ENCODE results near the gene SERPINB11. TPM values are rescaled to one million over a fixed set of nuclear protein-coding genes. Genes with fewer than 3 reads are reported as not detected.

SERPINB11 gene
- total RNA-seq, 4 donors from 2014 or later: not detected

GRCh38 chr18:63741769-63742168, 39.0 kb downstream of the SERPINB11 start:
- ATAC-seq: no peak
- intact Hi-C loops (cut with DNase I; ENCODE audit: low total_unique reads) (no loop called here), in situ Hi-C loops (cut with MboI; ENCODE audit: low sequenced_read_pairs in 4 of 4) (no loop called here)
- no peaks in the 10 kb centered on the region for H3K36me3 ChIP-seq
- DNase-seq: no peak
- H3K27me3 ChIP-seq: no peaks in the 10 kb centered on the region
- H3K4me1 ChIP-seq: no peaks in the 10 kb centered on the region
- H3K9me3 ChIP-seq: no peaks in the 10 kb centered on the region
- H3K4me3 ChIP-seq: no peak overlapping the region
- TF ChIP-seq POLR2A (IDR thresholded peaks at IDR 0.05): no peak
- no peak for TF ChIP-seq CTCF (IDR thresholded peaks at IDR 0.05 in 4 of 5, conservative IDR thresholded peaks at IDR 0.05 in 1 of 5)
- H3K27ac ChIP-seq: no peak overlapping the region

GRCh38 chr18:63747006-63747405, 44.2 kb downstream of the SERPINB11 start:
- Histone ChIP-seq H3K27me3 (no peaks in the 10 kb centered on the region), H3K36me3 (no peaks in the 10 kb centered on the region), H3K4me3 (no peak overlapping the region), H3K9me3 (no peaks in the 10 kb centered on the region), H3K27ac (no peak overlapping the region), H3K4me1 (no peaks in the 10 kb centered on the region)
- in situ Hi-C loops (cut with MboI; ENCODE audit: low sequenced_read_pairs in 4 of 4) (no loop called here), intact Hi-C loops (cut with DNase I; ENCODE audit: low total_unique reads) (no loop called here)
- TF ChIP-seq POLR2A (IDR thresholded peaks at IDR 0.05) (no peak), CTCF (IDR thresholded peaks at IDR 0.05 in 4 of 5, conservative IDR thresholded peaks at IDR 0.05 in 1 of 5) (no peak)
- DNase-seq (no peak), ATAC-seq (no peak)

GRCh38 chr18:63749489-63749888, 46.7 kb downstream of the SERPINB11 start:
- ATAC-seq (no peak), DNase-seq (no peak)
- no peak for TF ChIP-seq CTCF (IDR thresholded peaks at IDR 0.05 in 4 of 5, conservative IDR thresholded peaks at IDR 0.05 in 1 of 5)
- TF ChIP-seq POLR2A (IDR thresholded peaks at IDR 0.05): no peak
- H3K36me3 ChIP-seq: no peaks in the 10 kb centered on the region
- H3K27me3 ChIP-seq: no peaks in the 10 kb centered on the region
- no peaks in the 10 kb centered on the region for H3K4me1 ChIP-seq
- intact Hi-C loops (cut with DNase I; ENCODE audit: low total_unique reads) (no loop called here), in situ Hi-C loops (cut with MboI; ENCODE audit: low sequenced_read_pairs in 4 of 4) (no loop called here)
- no peak overlapping the region for H3K27ac ChIP-seq
- no peak overlapping the region for H3K4me3 ChIP-seq
- H3K9me3 ChIP-seq: no peaks in the 10 kb centered on the region

GRCh38 chr18:63752636-63753035, 49.9 kb downstream of the SERPINB11 start:
- DNase-seq (no peak), ATAC-seq (no peak)
- in situ Hi-C loops (cut with MboI; ENCODE audit: low sequenced_read_pairs in 4 of 4): no loop called here
- H3K4me3 ChIP-seq: no peak overlapping the region
- no peaks in the 10 kb centered on the region for H3K27me3 ChIP-seq
- no peak overlapping the region for H3K27ac ChIP-seq
- no peaks in the 10 kb centered on the region for H3K36me3 ChIP-seq
- intact Hi-C loops (cut with DNase I; ENCODE audit: low total_unique reads): no loop called here
- no peaks in the 10 kb centered on the region for H3K4me1 ChIP-seq
- TF ChIP-seq POLR2A (IDR thresholded peaks at IDR 0.05): no peak
- TF ChIP-seq CTCF (IDR thresholded peaks at IDR 0.05 in 4 of 5, conservative IDR thresholded peaks at IDR 0.05 in 1 of 5): no peak
- no peaks in the 10 kb centered on the region for H3K9me3 ChIP-seq

GRCh38 chr18:63753676-63754075, 50.9 kb downstream of the SERPINB11 start:
- Histone ChIP-seq H3K9me3 (no peaks in the 10 kb centered on the region), H3K27ac (no peak overlapping the region), H3K4me3 (no peak overlapping the region), H3K36me3 (no peaks in the 10 kb centered on the region), H3K27me3 (no peaks in the 10 kb centered on the region), H3K4me1 (no peaks in the 10 kb centered on the region)
- DNase-seq: no peak
- intact Hi-C loops (cut with DNase I; ENCODE audit: low total_unique reads): no loop called here
- ATAC-seq: no peak
- TF ChIP-seq POLR2A (IDR thresholded peaks at IDR 0.05) (no peak), CTCF (IDR thresholded peaks at IDR 0.05 in 4 of 5, conservative IDR thresholded peaks at IDR 0.05 in 1 of 5) (no peak)
- in situ Hi-C loops (cut with MboI; ENCODE audit: low sequenced_read_pairs in 4 of 4): no loop called here

Data from gastrocnemius medialis (tissue), 4 donors.